Renal pelvis (tissue), 4 donors: ENCODE data around the gene EXOSC7. TPM values are rescaled to one million over a fixed set of nuclear protein-coding genes. Genes with fewer than 3 reads are reported as not detected.
"Not testable (repeated sequence)": the region's sequence is repeated elsewhere in the genome, so short reads cannot be mapped to it uniquely, and the experiment has no call there.

ENCODE experiments used
- DNase-seq: peaks from one replicate; pipeline ENCODE4 v3.0.0-alpha.2; 2013
- polyA plus RNA-seq, 3 donors: library from polyadenylated mRNA; unstranded; fragments of 120-200 nt; gene quantifications; one replicate each; pipeline ENCODE4 v1.2.1, GENCODE V29; 2013; ENCODE audit not compliant: insufficient read length in 3 of 3

EXOSC7 gene
- polyA plus RNA-seq, 3 donors: 46.9 to 58.4 (median 51.0) TPM

GRCh38 chr3:45051685-45052084, 75.6 kb downstream of the EXOSC7 start:
- no peak for DNase-seq

- DNase-seq: not testable (repeated sequence)
Observed at GRCh38 chr3:45053805-45054195, 77.8 kb downstream of the EXOSC7 start.

DNA sequence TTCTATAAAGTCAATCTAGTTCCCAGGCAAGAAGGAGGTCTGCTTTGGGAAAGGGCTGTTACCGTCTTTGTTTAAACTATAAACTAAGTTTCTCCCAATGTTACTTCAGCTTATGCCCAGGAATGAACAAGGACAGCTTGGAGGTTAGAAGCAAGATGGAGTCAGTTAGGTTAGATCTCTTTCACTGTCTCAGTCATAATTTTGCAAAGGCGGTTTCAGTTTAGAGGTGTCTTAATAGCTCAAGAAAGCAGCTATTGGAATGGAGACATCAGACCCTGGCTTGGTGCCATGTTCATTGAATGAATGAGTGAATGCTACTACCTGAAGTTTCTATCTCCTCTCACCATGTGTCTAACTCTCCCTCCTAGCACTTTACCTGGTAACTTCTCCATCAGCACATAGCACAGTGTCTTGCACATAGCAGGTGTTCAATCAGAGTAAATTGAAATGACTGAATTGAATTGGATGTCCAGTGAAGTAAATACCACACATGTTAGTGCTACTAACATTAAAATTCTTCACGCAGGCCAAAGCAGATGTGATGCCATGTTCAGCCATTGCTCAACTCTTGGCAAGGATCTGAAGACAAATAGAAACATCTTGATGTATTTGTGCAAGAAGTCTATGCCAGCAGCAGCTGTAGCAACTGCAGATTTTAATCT, 78.3 kb downstream of the EXOSC7 start:
- DNase-seq: no peak

DNA sequence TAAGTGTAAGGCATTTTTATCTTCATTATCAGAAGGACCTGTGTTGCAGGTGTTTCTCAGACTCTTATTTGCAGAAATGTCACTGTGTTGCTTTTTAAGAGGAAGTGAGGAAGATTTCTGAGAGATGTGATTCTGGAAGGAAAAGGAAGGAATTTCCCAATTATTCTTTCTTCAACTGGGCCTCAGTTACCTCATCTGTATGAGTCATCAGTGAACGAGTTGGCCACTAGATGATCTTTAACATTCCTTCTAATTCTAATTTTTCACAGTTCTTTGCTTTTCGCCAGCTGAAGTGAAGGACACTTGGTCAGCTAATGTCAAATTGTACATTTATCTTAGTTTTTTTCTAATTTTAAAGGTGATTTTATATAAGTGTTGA, 79.0 kb downstream of the EXOSC7 start:
- DNase-seq: no peak

- DNase-seq: no peak
Observed at GRCh38 chr3:45055411-45056143, 79.5 kb downstream of the EXOSC7 start.

DNA sequence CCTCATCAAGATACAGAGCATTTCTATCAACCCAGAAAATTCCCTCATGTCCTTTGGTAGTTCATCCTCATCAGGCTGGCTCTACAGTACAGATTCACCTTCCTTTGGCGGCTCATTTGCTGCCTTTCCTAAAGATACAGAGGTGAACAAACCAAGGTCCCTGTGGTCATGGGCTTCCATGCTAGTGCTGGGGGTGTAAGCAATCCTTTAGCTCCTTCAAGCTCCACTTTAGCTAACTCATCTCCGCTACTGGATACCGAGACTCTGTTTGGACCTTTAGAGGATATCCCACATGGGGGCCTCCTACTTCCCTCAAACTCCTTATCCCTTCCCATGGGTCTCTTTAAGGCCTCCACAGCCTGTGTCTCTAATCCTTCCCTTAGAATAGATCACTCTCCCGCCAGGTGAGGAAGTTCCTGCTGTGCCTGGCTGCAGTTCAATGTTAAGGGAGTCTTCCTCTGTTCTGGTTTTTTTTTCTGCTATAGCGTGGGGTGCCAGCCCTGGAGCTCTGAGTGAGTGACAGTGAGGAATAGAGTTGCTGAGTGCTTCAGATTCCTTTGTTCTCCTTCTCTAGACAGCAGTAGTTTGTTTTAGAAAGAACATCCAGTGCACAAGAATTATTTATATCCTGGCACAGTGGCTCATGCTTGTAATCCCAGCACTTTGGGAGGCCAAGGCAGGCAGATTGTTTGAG, 80.7 kb downstream of the EXOSC7 start:
- no peak for DNase-seq

DNA sequence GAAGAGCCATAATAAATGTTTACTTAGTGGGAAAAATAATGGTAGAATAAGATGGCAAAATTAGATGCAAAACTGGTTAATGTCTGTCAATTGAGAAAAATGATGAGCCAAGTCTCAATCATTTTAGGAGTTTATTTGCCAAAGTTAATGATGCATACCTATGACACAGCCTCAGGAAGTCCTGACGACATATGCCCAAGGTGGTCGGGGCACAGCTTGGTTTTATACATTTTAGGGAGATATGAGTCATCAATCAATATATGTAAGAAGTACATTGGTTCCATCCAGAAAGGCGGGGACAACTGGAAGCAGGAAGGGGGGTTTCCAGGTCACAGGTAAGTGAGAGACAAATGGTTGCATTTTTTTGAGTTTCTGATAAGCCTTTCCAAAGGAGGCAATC, 81.5 kb downstream of the EXOSC7 start:
- no peak for DNase-seq

DNA sequence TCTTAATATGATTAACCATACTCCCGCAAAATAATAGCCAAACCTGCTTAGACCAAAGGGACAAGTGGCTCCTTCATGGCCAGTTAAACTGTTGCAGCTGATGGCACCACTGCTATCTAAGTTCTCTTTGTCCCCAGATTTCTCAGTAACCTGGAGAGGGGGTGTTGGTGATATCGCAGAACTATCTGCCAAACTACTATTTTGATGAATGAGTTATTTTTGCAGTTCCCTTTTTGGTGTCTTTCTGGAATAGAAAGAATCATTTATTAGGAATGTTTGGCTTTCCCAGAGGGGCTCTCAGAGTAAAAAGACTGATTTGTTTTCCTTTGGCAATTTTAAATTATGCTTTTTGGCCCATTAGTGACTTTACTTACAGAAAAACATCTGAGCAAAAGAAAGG, 83.1 kb downstream of the EXOSC7 start:
- DNase-seq: no peak

DNA sequence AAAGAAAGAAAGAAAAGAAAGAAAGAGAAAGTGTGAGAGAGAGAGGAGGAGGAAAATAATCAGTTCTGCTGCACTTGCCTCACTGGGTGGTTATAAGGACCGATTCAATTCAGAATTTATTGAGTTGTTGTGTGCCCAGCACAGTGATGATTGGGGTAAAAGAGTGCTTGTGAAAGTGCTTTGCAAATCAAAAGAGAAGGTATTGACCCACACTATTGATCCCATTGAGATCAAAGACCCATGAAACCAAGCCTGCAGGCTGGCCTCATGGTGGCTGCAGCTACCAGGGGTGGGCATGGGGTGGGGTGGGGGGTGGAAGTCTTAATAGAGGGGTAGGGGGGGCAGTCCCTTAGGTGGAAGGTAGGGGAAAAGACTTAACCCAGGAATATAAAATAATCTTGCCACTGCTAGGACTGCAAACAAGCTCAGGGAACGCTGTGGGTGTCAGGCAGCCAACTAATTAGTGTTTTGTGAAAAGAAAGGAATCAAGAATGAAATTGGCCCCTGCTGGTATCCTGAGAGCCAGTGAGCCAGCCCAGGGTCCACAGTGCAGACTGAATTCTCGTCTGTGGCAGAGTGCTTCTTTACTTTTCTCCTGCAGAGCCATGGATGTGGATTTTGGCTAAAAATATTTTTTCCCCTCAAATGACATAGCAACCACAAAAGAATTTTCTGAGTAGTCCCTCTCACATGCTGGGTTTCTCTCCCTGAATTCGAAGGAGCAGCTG, 84.3 kb downstream of the EXOSC7 start:
- no peak for DNase-seq

Other genes with a start within 250 kb of the EXOSC7 start
- 10 to 100 TPM; 10.2 to 12.9 (median 10.8) TPM for gene ZNF501, start 246.6 kb upstream of the EXOSC7 start, polyA plus RNA-seq
- gene KIAA1143, start 214.6 kb upstream of the EXOSC7 start, polyA plus RNA-seq: 10 to 100 TPM; 47.9 to 55.4 (median 49.1) TPM
- 10 to 100 TPM; 21.6 to 29.2 (median 25.0) TPM for gene KIF15, start 214.4 kb upstream of the EXOSC7 start, polyA plus RNA-seq
- 10 to 100 TPM; 28.7 to 34.3 (median 33.7) TPM for gene TMEM42, start 114.3 kb upstream of the EXOSC7 start, polyA plus RNA-seq
- under 1 TPM; 0.05 to 0.13 (median 0.09) TPM for gene TGM4, start 101.6 kb upstream of the EXOSC7 start, polyA plus RNA-seq
- 10 to 100 TPM; 87.8 to 96.7 (median 93.7) TPM for gene ZDHHC3, start 70 bp upstream of the EXOSC7 start, polyA plus RNA-seq
- 10 to 100 TPM; 26.5 to 44.4 (median 27.2) TPM for gene CLEC3B, start 50.1 kb downstream of the EXOSC7 start, polyA plus RNA-seq
- gene CDCP1, start 170.1 kb downstream of the EXOSC7 start, polyA plus RNA-seq: 1 to 10 TPM; 1.0 to 1.4 (median 1.4) TPM